SJSA1 (cell line): ENCODE measurements around the gene STIM1. TPM values are rescaled to one million over a fixed set of nuclear protein-coding genes. Genes with fewer than 3 reads are reported as not detected.
"Not testable (repeated sequence)": the region's sequence is repeated elsewhere in the genome, so short reads cannot be mapped to it uniquely, and the experiment has no call there.

ENCODE experiments used
- DNase-seq, 2 experiments: peaks; one replicate each; pipeline ENCODE4 v3.0.0-alpha.2; 2015 to 2020; ENCODE audit warnings: low spot score in 2 of 2, low read depth in 1 of 2
- H3K27ac ChIP-seq: fragments of 250-450 bp; sonication (Bioruptor Pico); 2 replicates; pipeline ENCODE4 v1.5.1; 2020; ENCODE audit warnings: mild to moderate bottlenecking, moderate library complexity
- H3K27me3 ChIP-seq: fragments of 250-450 bp; sonication (Bioruptor Pico); replicated peaks from 2 replicates; pipeline ENCODE4 v1.5.1; 2020; ENCODE audit warnings: mild to moderate bottlenecking, moderate library complexity
- H3K36me3 ChIP-seq: fragments of 250-450 bp; sonication (Bioruptor Pico); 2 replicates; pipeline ENCODE4 v1.5.1; 2020; ENCODE audit warnings: mild to moderate bottlenecking
- H3K4me1 ChIP-seq: fragments of 250-450 bp; sonication (Bioruptor Pico); replicated peaks from 2 replicates; pipeline ENCODE4 v1.6.1; 2021; ENCODE audit warnings: mild to moderate bottlenecking
- H3K4me3 ChIP-seq: fragments of 250-450 bp; sonication (Bioruptor Pico); 2 replicates; pipeline ENCODE4 v1.5.1; 2020; ENCODE audit warnings: mild to moderate bottlenecking
- H3K9me3 ChIP-seq: fragments of 250-450 bp; sonication (Bioruptor Pico); replicated peaks from 2 replicates; pipeline ENCODE4 v1.5.1; 2020; ENCODE audit warnings: mild to moderate bottlenecking
- total RNA-seq: library from RNA; depleted of rRNA; stranded (reverse); fragments of >200 nt; shearing (Covaris generic); gene quantifications from 2 replicates; pipeline ENCODE4 v1.2.3, GENCODE V29; 2014

STIM1 gene
- total RNA-seq, 1 experiment from 2014 or later, result 87.2 TPM

- Histone ChIP-seq H3K27me3 (no peaks in the 10 kb centered on the region), H3K27ac (peak overlapping the region; percentile 56; the same call in 1 of the 2 replicates)
Measured at GRCh38 chr11:4026389-4026788, 170.9 kb downstream of the STIM1 start.

GRCh38 chr11:4027746-4028145 is 172.3 kb downstream of the STIM1 start:
- DNase-seq, result no peak

More at GRCh38 chr11:4026389-4026788, 170.9 kb downstream of the STIM1 start:
- Histone ChIP-seq H3K9me3 (no peaks in the 10 kb centered on the region; the same call in 1 of the 2 replicates), H3K4me3 (no peak overlapping the region), H3K36me3 (peaks cover 5% of the 10 kb centered on the region; the same call in 1 of the 2 replicates), H3K4me1 (peaks cover 20% of the 10 kb centered on the region)
- DNase-seq, result no peak

GRCh38 chr11:4030197-4030596 is 174.7 kb downstream of the STIM1 start:
- Histone ChIP-seq H3K9me3 (no peaks in the 10 kb centered on the region; the same call in 1 of the 2 replicates), H3K27me3 (no peaks in the 10 kb centered on the region), H3K4me1 (peaks cover 15% of the 10 kb centered on the region), H3K4me3 (no peak overlapping the region), H3K27ac (no peak overlapping the region), H3K36me3 (no peaks in the 10 kb centered on the region; the same call in 1 of the 2 replicates)
- no peak for DNase-seq

More at GRCh38 chr11:4027746-4028145, 172.3 kb downstream of the STIM1 start:
- no peak overlapping the region for H3K27ac ChIP-seq
- peaks cover 5% of the 10 kb centered on the region; the same call in 1 of the 2 replicates for H3K36me3 ChIP-seq
- H3K9me3 ChIP-seq, result no peaks in the 10 kb centered on the region; the same call in 1 of the 2 replicates
- H3K4me1 ChIP-seq, result peaks cover 20% of the 10 kb centered on the region
- no peaks in the 10 kb centered on the region for H3K27me3 ChIP-seq
- no peak overlapping the region for H3K4me3 ChIP-seq

- no peaks in the 10 kb centered on the region for H3K27me3 ChIP-seq
- no peak overlapping the region for H3K27ac ChIP-seq
- H3K36me3 ChIP-seq, result no peaks in the 10 kb centered on the region; the same call in 1 of the 2 replicates
- H3K4me1 ChIP-seq, result peaks cover 7% of the 10 kb centered on the region; the same call in 1 of the 2 replicates
- no peak for DNase-seq
- no peaks in the 10 kb centered on the region for H3K9me3 ChIP-seq
- no peak overlapping the region for H3K4me3 ChIP-seq
Measured at GRCh38 chr11:4032097-4032496, 176.6 kb downstream of the STIM1 start.

- Histone ChIP-seq H3K27me3 (no peaks in the 10 kb centered on the region), H3K9me3 (no peaks in the 10 kb centered on the region)
Measured at GRCh38 chr11:4035985-4036384, 180.5 kb downstream of the STIM1 start.

GRCh38 chr11:4039011-4039410 is 183.5 kb downstream of the STIM1 start:
- H3K4me1 ChIP-seq, result peaks cover 5% of the 10 kb centered on the region; the same call in 1 of the 2 replicates
- no peak overlapping the region for H3K4me3 ChIP-seq
- DNase-seq, result no peak
- no peaks in the 10 kb centered on the region for H3K27me3 ChIP-seq
- no peak overlapping the region for H3K27ac ChIP-seq
- no peaks in the 10 kb centered on the region for H3K9me3 ChIP-seq
- H3K36me3 ChIP-seq, result no peaks in the 10 kb centered on the region

More at GRCh38 chr11:4035985-4036384, 180.5 kb downstream of the STIM1 start:
- H3K4me1 ChIP-seq, result peaks cover 5% of the 10 kb centered on the region; the same call in 1 of the 2 replicates
- H3K36me3 ChIP-seq, result no peaks in the 10 kb centered on the region
- H3K4me3 ChIP-seq, result no peak overlapping the region
- no peak for DNase-seq
- H3K27ac ChIP-seq, result no peak overlapping the region

- no peaks in the 10 kb centered on the region for H3K27me3 ChIP-seq
- no peak overlapping the region for H3K27ac ChIP-seq
- H3K36me3 ChIP-seq, result no peaks in the 10 kb centered on the region
- no peaks in the 10 kb centered on the region for H3K9me3 ChIP-seq
- H3K4me1 ChIP-seq, result peaks cover 5% of the 10 kb centered on the region; the same call in 1 of the 2 replicates
- H3K4me3 ChIP-seq, result no peak overlapping the region
- DNase-seq, result no peak
Measured at GRCh38 chr11:4040461-4040860, 185.0 kb downstream of the STIM1 start.

GRCh38 chr11:4041731-4042391 is 186.4 kb downstream of the STIM1 start:
- Histone ChIP-seq H3K4me3 (no peak overlapping the region), H3K27ac (no peak overlapping the region), H3K4me1 (peaks cover 4% of the 10 kb centered on the region), H3K27me3 (no peaks in the 10 kb centered on the region), H3K36me3 (no peaks in the 10 kb centered on the region), H3K9me3 (no peaks in the 10 kb centered on the region)
- DNase-seq, result no peak

- H3K27ac ChIP-seq, result no peak overlapping the region
- DNase-seq, result no peak
Measured at GRCh38 chr11:4044976-4045646, 189.6 kb downstream of the STIM1 start.

GRCh38 chr11:4048340-4048739 is 192.9 kb downstream of the STIM1 start:
- Histone ChIP-seq H3K4me1 (peaks cover 14% of the 10 kb centered on the region), H3K36me3 (0 out of 2 replicates have a peak, but pooled peaks cover 5% of the 10 kb centered on the region), H3K27ac (no peak overlapping the region), H3K4me3 (no peak overlapping the region), H3K27me3 (no peaks in the 10 kb centered on the region), H3K9me3 (no peaks in the 10 kb centered on the region)
- DNase-seq, result no peak

More at GRCh38 chr11:4044976-4045646, 189.6 kb downstream of the STIM1 start:
- no peaks in the 10 kb centered on the region for H3K27me3 ChIP-seq
- H3K9me3 ChIP-seq, result no peaks in the 10 kb centered on the region
- peaks cover 14% of the 10 kb centered on the region for H3K4me1 ChIP-seq
- no peaks in the 10 kb centered on the region for H3K36me3 ChIP-seq
- no peak overlapping the region for H3K4me3 ChIP-seq

- Histone ChIP-seq H3K27me3 (no peaks in the 10 kb centered on the region), H3K4me1 (peaks cover 14% of the 10 kb centered on the region), H3K27ac (no peak overlapping the region), H3K36me3 (0 out of 2 replicates have a peak, but pooled peaks cover 5% of the 10 kb centered on the region), H3K9me3 (no peaks in the 10 kb centered on the region), H3K4me3 (no peak overlapping the region)
- DNase-seq, result no peak
Measured at GRCh38 chr11:4049006-4049405, 193.5 kb downstream of the STIM1 start.

- no peak overlapping the region for H3K27ac ChIP-seq
- H3K36me3 ChIP-seq, result 0 out of 2 replicates have a peak, but pooled peaks cover 5% of the 10 kb centered on the region
- H3K27me3 ChIP-seq, result no peaks in the 10 kb centered on the region
- peaks cover 14% of the 10 kb centered on the region for H3K4me1 ChIP-seq
- no peaks in the 10 kb centered on the region for H3K9me3 ChIP-seq
- DNase-seq, result no peak
- no peak overlapping the region for H3K4me3 ChIP-seq
Measured at GRCh38 chr11:4050138-4050537, 194.7 kb downstream of the STIM1 start.

- H3K36me3 ChIP-seq, H3K4me3 ChIP-seq, H3K27ac ChIP-seq, H3K27me3 ChIP-seq, H3K4me1 ChIP-seq, H3K9me3 ChIP-seq, DNase-seq: not testable (repeated sequence)
Measured at GRCh38 chr11:4053200-4053599, 197.7 kb downstream of the STIM1 start.

GRCh38 chr11:4054643-4055042 is 199.2 kb downstream of the STIM1 start:
- peaks cover 16% of the 10 kb centered on the region for H3K36me3 ChIP-seq

More at GRCh38 chr11:4054643-4055042, 199.2 kb downstream of the STIM1 start:
- Histone ChIP-seq H3K27me3 (no peaks in the 10 kb centered on the region), H3K4me1 (no peaks in the 10 kb centered on the region), H3K4me3 (no peak overlapping the region), H3K9me3 (no peaks in the 10 kb centered on the region), H3K27ac (no peak overlapping the region)
- no peak for DNase-seq
